ENCODE measurements around the gene RNPS1.

RNPS1 gene

DNA sequence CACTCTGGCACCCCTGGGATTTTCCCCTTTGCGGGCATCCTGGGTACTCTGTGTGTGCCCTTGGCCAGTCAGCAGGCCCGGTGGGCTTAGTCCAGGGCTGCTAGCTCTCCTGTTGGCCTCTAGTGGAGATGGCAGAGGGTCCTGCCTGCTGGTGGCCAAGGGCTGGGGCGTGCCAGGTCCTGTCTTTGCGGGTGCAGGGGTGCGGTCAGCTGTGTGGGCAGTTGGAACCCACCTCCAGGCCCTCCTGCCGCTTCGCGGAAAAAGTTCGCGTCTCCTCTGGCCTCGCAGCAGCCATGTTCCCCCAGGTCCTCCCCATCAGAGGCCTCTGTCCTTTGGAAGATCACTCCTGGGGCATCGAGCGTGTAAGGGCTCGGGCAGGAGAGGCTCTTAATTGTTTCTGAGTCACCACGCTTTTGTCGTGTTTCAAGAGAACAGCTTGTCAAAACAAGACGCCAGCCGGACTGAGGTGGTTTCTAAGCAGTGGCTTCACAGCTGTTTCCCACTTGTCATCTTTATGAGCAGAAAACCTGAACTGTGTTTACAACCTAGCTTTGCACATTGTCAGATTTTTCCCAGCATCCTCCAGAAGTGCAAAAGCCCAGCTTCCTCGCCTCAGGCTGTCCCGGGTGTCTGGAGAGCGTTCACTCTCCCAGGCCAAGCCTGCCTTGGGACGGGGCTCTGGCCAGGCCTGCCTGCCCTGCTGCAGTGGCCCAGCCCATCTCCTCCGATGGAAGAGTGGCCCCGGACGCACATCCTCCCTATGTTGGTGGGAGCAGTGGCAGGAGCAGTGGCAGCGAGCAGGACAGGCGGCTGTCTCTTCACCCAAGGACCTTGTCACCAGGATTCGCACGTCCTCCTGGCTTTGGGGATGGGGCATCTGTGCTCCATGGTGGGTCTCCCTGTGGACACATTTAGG lies 36.7 kb downstream of the RNPS1 start:
- Histone ChIP-seq H3K4me3 (ENCODE audit: low read length in 2 of 2) (no peak overlapping the region), H4K91ac (ENCODE audit: low read depth, low read length, poor library complexity) (no peak overlapping the region), H2BK12ac (ENCODE audit: low read length) (no peak overlapping the region), H3K4me1 (ENCODE audit: control insufficient read depth in 2 of 2, insufficient read depth in 1 of 2, low read depth in 1 of 2, low read length in 2 of 2) (peaks cover 0 to 4% of the 10 kb centered on the region in 2 donors), H3K18ac (ENCODE audit: low read length) (no peak overlapping the region), H2AFZ (ENCODE audit: low read length) (no peak overlapping the region), H3K27ac (replicated peaks; ENCODE audit: low read length) (no peak overlapping the region), H3K9me3 (replicated peaks in 1 of 2; ENCODE audit: control insufficient read depth in 2 of 2, insufficient read depth in 1 of 2, low read depth in 1 of 2, low read length in 2 of 2) (no peaks in the 10 kb centered on the region), H3K14ac (ENCODE audit: low read length) (no peak overlapping the region), H3K36me3 (replicated peaks in 1 of 2; ENCODE audit: control insufficient read depth in 2 of 2, insufficient read depth in 2 of 2, low read length in 2 of 2) (peaks cover 44 to 91% of the 10 kb centered on the region in 2 donors), H2BK5ac (ENCODE audit: low read length) (no peak overlapping the region), H2BK120ac (ENCODE audit: low read depth, low read length) (no peak overlapping the region), H3K9ac (ENCODE audit: low read depth, low read length, poor library complexity) (no peak overlapping the region), H2AK5ac (ENCODE audit: low read depth, low read length) (no peak overlapping the region), H2BK15ac (ENCODE audit: low read length) (no peak overlapping the region), H3K79me1 (ENCODE audit: low read depth, low read length) (peaks cover 21% of the 10 kb centered on the region), H3K23ac (ENCODE audit: low read depth, low read length, poor library complexity) (no peak overlapping the region), H3K27me3 (ENCODE audit: control insufficient read depth in 3 of 3, insufficient read depth in 3 of 3, low read depth in 1 of 3, low read length in 3 of 3) (peaks cover 0 to 4% (median 0%) of the 10 kb centered on the region in 3 experiments), H3K4ac (ENCODE audit: low read length) (no peak overlapping the region), H3K4me2 (ENCODE audit: insufficient read depth, low read length, poor library complexity, severe bottlenecking) (no peak overlapping the region), H4K8ac (ENCODE audit: low read depth, low read length) (peak overlapping the region; percentile 4)
- no CpG with 5 or more reads among the region's 29 CpGs for WGBS, 2 donors (ENCODE audit: extremely low coverage in 2 of 2, insufficient read length in 2 of 2, insufficient replicate concordance in 1 of 2)
- no peak for DNase-seq (ENCODE audit: low spot score)

DNA sequence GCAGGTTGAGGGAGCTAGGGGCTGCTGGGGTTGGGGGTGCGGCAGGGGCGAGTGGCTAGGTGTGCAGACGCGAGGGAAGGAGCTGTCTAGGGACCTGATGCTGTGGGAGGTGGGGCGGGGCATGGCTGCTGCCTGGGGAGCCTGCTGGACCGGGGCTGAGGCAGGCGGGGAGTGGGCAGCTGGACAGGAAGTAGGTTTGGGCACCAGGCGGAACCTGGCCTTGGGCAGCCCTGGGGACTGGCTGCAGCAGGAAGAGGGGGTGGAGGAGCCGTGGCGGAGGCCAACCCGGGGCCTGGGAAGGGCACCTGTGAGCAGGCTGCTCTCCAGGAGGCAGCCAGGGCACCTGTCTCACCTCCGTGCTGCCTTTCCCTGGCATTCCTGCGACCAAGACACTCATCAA lies 37.5 kb downstream of the RNPS1 start:
- Histone ChIP-seq H3K9me3 (replicated peaks in 1 of 2; ENCODE audit: control insufficient read depth in 2 of 2, insufficient read depth in 1 of 2, low read depth in 1 of 2, low read length in 2 of 2) (no peaks in the 10 kb centered on the region), H2BK120ac (ENCODE audit: low read depth, low read length) (no peak overlapping the region), H3K27me3 (ENCODE audit: control insufficient read depth in 3 of 3, insufficient read depth in 3 of 3, low read depth in 1 of 3, low read length in 3 of 3) (no peaks in the 10 kb centered on the region), H2BK5ac (ENCODE audit: low read length) (no peak overlapping the region), H4K91ac (ENCODE audit: low read depth, low read length, poor library complexity) (no peak overlapping the region), H3K18ac (ENCODE audit: low read length) (no peak overlapping the region), H3K27ac (replicated peaks; ENCODE audit: low read length) (no peak overlapping the region), H2AFZ (ENCODE audit: low read length) (no peak overlapping the region), H3K23ac (ENCODE audit: low read depth, low read length, poor library complexity) (peak overlapping the region; percentile 43), H3K4ac (ENCODE audit: low read length) (no peak overlapping the region), H3K14ac (ENCODE audit: low read length) (no peak overlapping the region), H3K4me2 (ENCODE audit: insufficient read depth, low read length, poor library complexity, severe bottlenecking) (no peak overlapping the region), H3K36me3 (replicated peaks in 1 of 2; ENCODE audit: control insufficient read depth in 2 of 2, insufficient read depth in 2 of 2, low read length in 2 of 2) (peaks cover 43 to 88% of the 10 kb centered on the region in 2 donors), H2BK15ac (ENCODE audit: low read length) (no peak overlapping the region), H3K79me1 (ENCODE audit: low read depth, low read length) (peaks cover 21% of the 10 kb centered on the region), H3K4me3 (ENCODE audit: low read length in 2 of 2) (no peak overlapping the region), H3K4me1 (ENCODE audit: control insufficient read depth in 2 of 2, insufficient read depth in 1 of 2, low read depth in 1 of 2, low read length in 2 of 2) (no peaks in the 10 kb centered on the region), H2BK12ac (ENCODE audit: low read length) (peak overlapping the region; percentile 58), H4K8ac (ENCODE audit: low read depth, low read length) (no peak overlapping the region), H2AK5ac (ENCODE audit: low read depth, low read length) (no peak overlapping the region), H3K9ac (ENCODE audit: low read depth, low read length, poor library complexity) (no peak overlapping the region)
- no CpG with 5 or more reads among the region's 13 CpGs for WGBS, 2 donors (ENCODE audit: extremely low coverage in 2 of 2, insufficient read length in 2 of 2, insufficient replicate concordance in 1 of 2)
- no peak for DNase-seq (ENCODE audit: low spot score)

- Histone ChIP-seq H3K79me1 (ENCODE audit: low read depth, low read length) (peaks cover 20% of the 10 kb centered on the region), H3K4ac (ENCODE audit: low read length) (no peak overlapping the region), H3K9ac (ENCODE audit: low read depth, low read length, poor library complexity) (no peak overlapping the region), H3K36me3 (replicated peaks in 1 of 2; ENCODE audit: control insufficient read depth in 2 of 2, insufficient read depth in 2 of 2, low read length in 2 of 2) (peaks cover 37 to 81% of the 10 kb centered on the region in 2 donors), H2AK5ac (ENCODE audit: low read depth, low read length) (no peak overlapping the region), H3K27me3 (ENCODE audit: control insufficient read depth in 3 of 3, insufficient read depth in 3 of 3, low read depth in 1 of 3, low read length in 3 of 3) (no peaks in the 10 kb centered on the region), H2AFZ (ENCODE audit: low read length) (no peak overlapping the region), H2BK120ac (ENCODE audit: low read depth, low read length) (no peak overlapping the region), H3K4me1 (ENCODE audit: control insufficient read depth in 2 of 2, insufficient read depth in 1 of 2, low read depth in 1 of 2, low read length in 2 of 2) (no peaks in the 10 kb centered on the region), H4K8ac (ENCODE audit: low read depth, low read length) (no peak overlapping the region), H2BK12ac (ENCODE audit: low read length) (no peak overlapping the region), H3K4me3 (ENCODE audit: low read length in 2 of 2) (no peak overlapping the region), H3K18ac (ENCODE audit: low read length) (no peak overlapping the region), H3K9me3 (replicated peaks in 1 of 2; ENCODE audit: control insufficient read depth in 2 of 2, insufficient read depth in 1 of 2, low read depth in 1 of 2, low read length in 2 of 2) (no peaks in the 10 kb centered on the region), H3K4me2 (ENCODE audit: insufficient read depth, low read length, poor library complexity, severe bottlenecking) (no peak overlapping the region), H3K27ac (replicated peaks; ENCODE audit: low read length) (no peak overlapping the region), H4K91ac (ENCODE audit: low read depth, low read length, poor library complexity) (no peak overlapping the region), H2BK15ac (ENCODE audit: low read length) (no peak overlapping the region), H2BK5ac (ENCODE audit: low read length) (peak overlapping the region; percentile 13), H3K23ac (ENCODE audit: low read depth, low read length, poor library complexity) (no peak overlapping the region), H3K14ac (ENCODE audit: low read length) (no peak overlapping the region)
- no CpG with 5 or more reads among the region's 23 CpGs for WGBS, 2 donors (ENCODE audit: extremely low coverage in 2 of 2, insufficient read length in 2 of 2, insufficient replicate concordance in 1 of 2)
- DNase-seq (ENCODE audit: low spot score), result no peak
Measured at GRCh38 chr16:2229632-2230250, 38.2 kb downstream of the RNPS1 start.

DNA sequence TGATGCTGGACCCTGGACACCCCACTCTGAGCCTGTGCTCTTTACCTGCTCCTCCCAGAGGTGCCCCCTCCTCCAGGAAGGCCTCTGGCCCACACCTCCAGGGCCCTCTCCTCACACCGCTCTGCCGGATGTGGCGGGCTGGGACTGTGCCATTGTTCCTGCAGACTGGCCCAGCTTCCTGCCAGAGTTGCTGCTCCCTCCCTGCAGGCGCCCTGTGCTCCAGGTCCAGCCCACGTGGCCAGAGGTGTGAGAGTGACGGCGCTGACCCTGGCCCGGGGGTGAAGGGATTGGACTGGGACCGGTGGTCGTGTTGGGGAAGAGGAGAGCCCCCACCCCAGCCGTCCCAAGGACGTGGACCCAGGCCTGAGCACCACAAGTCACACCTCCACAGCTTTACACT lies 38.8 kb downstream of the RNPS1 start:
- no peak overlapping the region for H4K8ac ChIP-seq (ENCODE audit: low read depth, low read length)
- no peak overlapping the region for H3K4me3 ChIP-seq (ENCODE audit: low read length in 2 of 2)
- peaks cover 33 to 76% of the 10 kb centered on the region in 2 donors for H3K36me3 ChIP-seq (replicated peaks in 1 of 2; ENCODE audit: control insufficient read depth in 2 of 2, insufficient read depth in 2 of 2, low read length in 2 of 2)
- WGBS, 2 donors (ENCODE audit: extremely low coverage in 2 of 2, insufficient read length in 2 of 2, insufficient replicate concordance in 1 of 2), result no CpG with 5 or more reads among the region's 12 CpGs
- peak overlapping the region; percentile 65 for H3K23ac ChIP-seq (ENCODE audit: low read depth, low read length, poor library complexity)
- no peak overlapping the region for H3K4me2 ChIP-seq (ENCODE audit: insufficient read depth, low read length, poor library complexity, severe bottlenecking)
- no peak overlapping the region for H2BK12ac ChIP-seq (ENCODE audit: low read length)
- H3K27me3 ChIP-seq (ENCODE audit: control insufficient read depth in 3 of 3, insufficient read depth in 3 of 3, low read depth in 1 of 3, low read length in 3 of 3), result no peaks in the 10 kb centered on the region
- no peak overlapping the region for H3K9ac ChIP-seq (ENCODE audit: low read depth, low read length, poor library complexity)
- no peak overlapping the region for H3K18ac ChIP-seq (ENCODE audit: low read length)
- H3K27ac ChIP-seq (replicated peaks; ENCODE audit: low read length), result no peak overlapping the region
- H2AFZ ChIP-seq (ENCODE audit: low read length), result no peak overlapping the region
- no peak overlapping the region for H2BK15ac ChIP-seq (ENCODE audit: low read length)
- H3K79me1 ChIP-seq (ENCODE audit: low read depth, low read length), result peaks cover 20% of the 10 kb centered on the region
- H3K14ac ChIP-seq (ENCODE audit: low read length), result no peak overlapping the region
- no peaks in the 10 kb centered on the region for H3K9me3 ChIP-seq (replicated peaks in 1 of 2; ENCODE audit: control insufficient read depth in 2 of 2, insufficient read depth in 1 of 2, low read depth in 1 of 2, low read length in 2 of 2)
- H2AK5ac ChIP-seq (ENCODE audit: low read depth, low read length), result no peak overlapping the region
- H3K4ac ChIP-seq (ENCODE audit: low read length), result no peak overlapping the region
- no peak overlapping the region for H2BK120ac ChIP-seq (ENCODE audit: low read depth, low read length)
- H3K4me1 ChIP-seq (ENCODE audit: control insufficient read depth in 2 of 2, insufficient read depth in 1 of 2, low read depth in 1 of 2, low read length in 2 of 2), result peaks cover 2 to 3% of the 10 kb centered on the region in 2 donors
- no peak for DNase-seq (ENCODE audit: low spot score)
- H4K91ac ChIP-seq (ENCODE audit: low read depth, low read length, poor library complexity), result no peak overlapping the region
- no peak overlapping the region for H2BK5ac ChIP-seq (ENCODE audit: low read length)
